HL-60 (cell line): ENCODE results near the gene TBC1D8B.

Experiments used
- DNase-seq, 2 experiments: peaks; one replicate each; pipeline ENCODE4 v3.0.0-alpha.2; 2010 to 2020; ENCODE audit warnings: low read depth in 1 of 2, low spot score in 1 of 2
- H3K27ac ChIP-seq: fragments of 250-450 bp; sonication (Bioruptor Pico); replicated peaks from 2 replicates; pipeline ENCODE4 v1.5.1; 2020; ENCODE audit warnings: mild to moderate bottlenecking, moderate library complexity
- H3K27me3 ChIP-seq: fragments of 250-450 bp; sonication (Bioruptor Pico); 2 replicates; pipeline ENCODE4 v1.5.1; 2021; ENCODE audit warnings: mild to moderate bottlenecking, moderate library complexity; ENCODE audit not compliant: insufficient read depth, poor library complexity, severe bottlenecking
- H3K4me3 ChIP-seq: replicated peaks from 2 replicates; pipeline ENCODE4 v1.5.1; 2011; ENCODE audit warnings: mild to moderate bottlenecking, control low read depth, low read length; ENCODE audit not compliant: insufficient read depth
- CTCF ChIP-seq: IDR thresholded peaks from one replicate; pipeline ENCODE4 v1.5.1; 2011; ENCODE audit warnings: low read length, control low read depth, inconsistent platforms; ENCODE audit not compliant: insufficient read depth
- GABPA ChIP-seq: IDR thresholded peaks from 2 replicates; pipeline ENCODE4 v1.6.1; 2012; ENCODE audit warnings: low read depth
- POLR2AphosphoS5 ChIP-seq: IDR thresholded peaks from 2 replicates; pipeline ENCODE4 v1.6.1; 2012; ENCODE audit warnings: low read depth
- REST ChIP-seq: IDR thresholded peaks from 2 replicates; pipeline ENCODE4 v1.6.1; 2012; ENCODE audit warnings: low read depth; ENCODE audit not compliant: insufficient replicate concordance
- SPI1 ChIP-seq: IDR thresholded peaks from 2 replicates; pipeline ENCODE4 v1.6.1; 2012; ENCODE audit warnings: low read depth, mild to moderate bottlenecking, borderline replicate concordance

Gene TBC1D8B

GRCh38 chrX:106903291-106903824 is 100.9 kb downstream of the TBC1D8B start, which contains the start of gene RIPPLY1:
RIPPLY1 (minus strand) TSS chrX:106903341; CDS start chrX:106903287, 54 bp downstream.
- DNase-seq, result no peak
- Histone ChIP-seq H3K27ac (no peak within 1 kb of the TSS), H3K27me3 (no peaks in the 10 kb centered on the region), H3K4me3 (no peak within 1 kb of the TSS)
- TF ChIP-seq SPI1 (no peak), CTCF (no peak), GABPA (no peak), POLR2AphosphoS5 (no peak), REST (no peak)

- DNase-seq, result no peak
- H3K4me3 ChIP-seq, result no peak overlapping the region
- TF ChIP-seq REST (no peak), CTCF (no peak), GABPA (no peak), POLR2AphosphoS5 (no peak), SPI1 (no peak)
- no peaks in the 10 kb centered on the region for H3K27me3 ChIP-seq
- H3K27ac ChIP-seq, result no peak overlapping the region
Observed at GRCh38 chrX:106903856-106904528, 101.5 kb downstream of the TBC1D8B start.

- H3K27ac ChIP-seq, result no peak overlapping the region
Observed at GRCh38 chrX:106905064-106905708, 102.7 kb downstream of the TBC1D8B start.

More at GRCh38 chrX:106905064-106905708, 102.7 kb downstream of the TBC1D8B start:
- no peak for TF ChIP-seq SPI1
- TF ChIP-seq GABPA, result no peak
- TF ChIP-seq POLR2AphosphoS5, result no peak
- TF ChIP-seq CTCF, result no peak
- TF ChIP-seq REST, result no peak
- no peak for DNase-seq
- Histone ChIP-seq H3K4me3 (no peak overlapping the region), H3K27me3 (no peaks in the 10 kb centered on the region)
